CD4-positive, alpha-beta T cell treated with Interleukin-12 subunit alpha and Interleukin-12 subunit beta, for 1 hour (primary cell): Measurements from ENCODE around the gene HABP2.

Experiments
- DNase-seq: peaks from one replicate; pipeline ENCODE4 v3.0.0-alpha.2; 2020

The HABP2 gene

DNA sequence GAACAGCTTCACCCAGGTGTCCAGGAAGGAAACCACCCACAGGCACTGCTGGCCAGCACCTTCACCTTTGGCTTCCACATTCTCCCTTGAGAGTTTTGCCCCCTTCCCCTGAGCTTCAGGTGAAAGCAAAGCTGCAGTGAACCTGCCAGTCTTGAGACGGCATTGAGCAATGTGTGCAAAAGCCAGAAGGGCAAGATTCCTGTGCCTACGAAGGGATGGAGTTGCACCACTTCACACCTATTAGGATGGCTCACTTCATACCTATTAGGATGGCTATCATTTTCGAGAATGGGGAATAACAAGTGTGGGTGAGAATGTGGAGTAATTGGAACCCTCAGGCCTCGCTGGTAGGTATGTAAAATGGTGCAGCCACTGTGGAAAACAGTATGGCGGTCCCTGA lies 7.2 kb downstream of the HABP2 start:
- DNase-seq: no peak

DNA sequence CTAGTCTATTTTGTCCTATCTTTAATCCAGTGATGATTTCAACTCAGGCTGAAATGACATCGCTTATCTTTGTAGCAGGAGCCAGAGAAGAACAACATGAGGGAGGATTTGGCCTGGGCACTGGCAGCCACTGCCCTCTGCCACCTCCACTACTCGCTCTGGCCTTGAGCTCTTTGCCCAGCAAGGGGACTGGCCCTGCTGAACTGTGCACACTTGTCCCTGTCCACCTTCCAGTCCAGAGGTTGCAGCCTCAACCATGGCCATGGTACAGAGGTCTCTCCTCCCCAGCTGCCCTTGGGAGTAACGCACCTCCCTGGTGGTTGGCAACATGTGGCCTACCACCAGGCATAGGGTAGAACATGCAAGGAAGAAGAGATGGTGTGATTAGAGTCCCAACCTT lies 8.4 kb downstream of the HABP2 start:
- no peak for DNase-seq

DNA sequence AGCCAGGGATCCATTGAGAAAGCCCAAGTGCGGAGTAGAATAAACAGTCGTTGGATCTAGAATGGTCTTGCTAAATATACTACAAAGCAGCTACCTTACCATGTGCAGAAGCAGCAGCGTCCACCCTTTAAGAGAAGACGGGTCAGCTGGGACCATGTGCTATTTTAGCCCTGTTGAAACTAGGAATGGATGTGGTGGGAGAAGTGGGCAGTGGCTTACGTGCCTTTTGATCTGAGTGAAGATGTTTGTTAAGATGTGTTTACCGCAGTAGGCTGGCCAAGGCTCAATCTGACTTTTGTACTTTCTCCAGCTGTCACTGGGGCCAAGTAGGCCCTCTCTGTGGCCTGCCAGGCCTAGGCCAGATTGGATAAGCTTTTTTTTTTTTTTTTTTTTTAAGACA lies 9.2 kb downstream of the HABP2 start:
- no peak for DNase-seq

DNA sequence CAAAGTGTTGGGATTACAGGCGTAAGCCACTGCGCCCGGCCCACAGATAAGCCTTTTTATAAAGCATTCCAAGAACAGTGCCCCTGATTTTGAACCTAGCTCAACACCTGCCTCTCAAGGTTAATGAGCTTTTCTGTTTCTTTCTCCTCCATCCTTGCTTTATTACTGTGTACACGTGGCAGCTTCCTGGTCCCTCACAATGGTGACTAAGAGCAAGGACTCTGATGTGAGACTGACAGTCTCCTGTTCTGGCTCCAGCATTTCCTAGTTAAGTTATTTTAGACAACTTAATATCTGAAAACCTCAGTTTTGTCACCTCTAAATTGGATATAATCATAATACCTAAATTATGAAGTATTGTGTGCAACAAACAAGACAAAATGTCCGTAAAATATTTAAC lies 9.9 kb downstream of the HABP2 start:
- DNase-seq: no peak

DNA sequence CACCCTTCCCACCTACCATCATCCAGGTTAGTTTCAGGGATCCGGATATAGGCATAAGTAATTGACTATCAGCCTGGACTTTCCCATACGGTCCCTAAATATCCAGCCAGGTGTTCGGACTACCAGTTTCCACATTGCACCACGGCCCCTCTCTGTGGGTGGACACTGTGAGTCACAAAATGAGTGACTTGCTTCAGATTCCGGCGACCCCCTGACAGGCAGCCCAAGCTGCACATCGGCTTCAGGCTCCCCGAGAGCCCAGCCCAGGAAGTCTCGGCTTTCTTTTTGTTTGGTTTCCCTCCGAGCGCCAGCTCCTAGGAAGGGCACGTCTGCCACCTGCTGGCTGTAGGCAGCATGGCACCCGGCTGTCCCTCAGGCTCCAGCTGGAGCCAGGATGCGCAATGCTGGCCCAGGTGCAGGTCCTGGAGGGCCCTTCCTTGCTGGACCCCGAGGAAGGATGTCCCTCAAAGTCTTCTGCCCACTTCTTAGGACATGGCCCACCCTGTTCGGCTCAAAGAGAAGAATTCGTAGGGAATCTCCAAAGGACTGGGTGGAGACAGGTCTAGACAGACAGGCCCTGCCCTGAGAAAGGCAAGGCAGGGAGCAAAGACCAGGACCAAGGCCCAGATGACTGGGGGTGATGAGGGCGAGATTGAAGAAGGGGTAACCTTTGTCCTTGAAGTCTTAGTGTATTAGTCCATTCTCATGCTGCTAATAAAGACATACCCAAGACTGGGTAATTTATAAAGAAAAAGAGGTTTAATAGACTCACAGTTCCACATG lies 10.6 kb downstream of the HABP2 start:
- DNase-seq: peak; percentile 57

DNA sequence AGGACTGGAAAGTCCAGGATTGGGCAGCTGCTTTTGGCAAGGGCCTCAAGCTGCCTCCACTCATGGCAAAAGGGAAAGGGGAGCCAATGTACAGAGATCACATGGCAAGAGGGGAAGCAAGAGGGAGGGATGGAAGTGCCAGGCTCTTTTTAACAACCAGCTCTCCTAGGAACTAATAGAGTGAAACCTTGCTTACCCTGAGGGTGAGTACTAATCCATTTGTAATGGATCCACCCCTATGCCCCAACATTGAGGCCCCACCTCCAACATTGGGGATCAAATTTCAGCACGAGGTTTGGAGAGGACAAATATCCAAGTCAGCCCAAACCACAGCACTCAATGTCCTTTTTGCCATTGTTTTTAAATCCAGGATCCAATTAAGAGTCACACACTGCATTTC lies 12.5 kb downstream of the HABP2 start:
- no peak for DNase-seq

DNA sequence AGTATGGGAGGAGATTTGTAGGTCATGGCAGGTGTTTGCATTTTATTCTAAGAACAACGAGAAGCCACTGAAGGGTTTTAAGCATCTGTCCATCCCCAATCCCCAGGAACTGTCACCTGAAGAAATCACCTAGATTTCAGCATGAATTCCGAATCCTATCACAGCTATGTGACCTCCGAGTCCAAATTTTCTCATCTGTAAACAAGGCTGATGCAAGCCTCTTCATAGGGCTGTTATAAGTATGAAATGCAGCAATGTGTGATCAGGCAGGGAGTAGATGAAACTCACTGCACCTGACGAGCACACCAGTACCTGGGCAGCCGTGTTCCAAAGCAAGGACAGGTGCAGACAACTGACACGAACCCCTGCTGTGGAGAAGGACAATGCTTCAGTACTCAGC lies 14.0 kb downstream of the HABP2 start:
- no peak for DNase-seq

DNA sequence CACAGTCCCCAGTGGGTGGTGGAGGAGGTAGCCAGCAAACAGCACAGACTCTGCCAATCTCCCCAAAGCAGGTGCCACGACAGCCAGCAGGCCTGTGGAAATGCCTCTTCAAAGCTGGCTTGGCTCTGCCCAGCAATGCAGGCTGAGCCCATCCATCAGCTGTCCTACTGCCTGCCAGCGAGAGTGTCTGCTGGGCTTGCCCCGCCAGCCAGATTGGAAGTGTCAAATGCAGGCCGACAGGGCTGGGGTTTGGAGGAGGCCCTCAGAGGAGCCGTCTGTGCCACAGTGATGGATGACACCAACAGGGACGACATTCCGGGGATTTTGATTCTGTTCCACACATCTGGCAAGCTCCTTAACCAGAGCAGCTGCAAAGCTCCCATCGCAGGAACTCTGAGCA lies 16.7 kb downstream of the HABP2 start:
- no peak for DNase-seq

DNA sequence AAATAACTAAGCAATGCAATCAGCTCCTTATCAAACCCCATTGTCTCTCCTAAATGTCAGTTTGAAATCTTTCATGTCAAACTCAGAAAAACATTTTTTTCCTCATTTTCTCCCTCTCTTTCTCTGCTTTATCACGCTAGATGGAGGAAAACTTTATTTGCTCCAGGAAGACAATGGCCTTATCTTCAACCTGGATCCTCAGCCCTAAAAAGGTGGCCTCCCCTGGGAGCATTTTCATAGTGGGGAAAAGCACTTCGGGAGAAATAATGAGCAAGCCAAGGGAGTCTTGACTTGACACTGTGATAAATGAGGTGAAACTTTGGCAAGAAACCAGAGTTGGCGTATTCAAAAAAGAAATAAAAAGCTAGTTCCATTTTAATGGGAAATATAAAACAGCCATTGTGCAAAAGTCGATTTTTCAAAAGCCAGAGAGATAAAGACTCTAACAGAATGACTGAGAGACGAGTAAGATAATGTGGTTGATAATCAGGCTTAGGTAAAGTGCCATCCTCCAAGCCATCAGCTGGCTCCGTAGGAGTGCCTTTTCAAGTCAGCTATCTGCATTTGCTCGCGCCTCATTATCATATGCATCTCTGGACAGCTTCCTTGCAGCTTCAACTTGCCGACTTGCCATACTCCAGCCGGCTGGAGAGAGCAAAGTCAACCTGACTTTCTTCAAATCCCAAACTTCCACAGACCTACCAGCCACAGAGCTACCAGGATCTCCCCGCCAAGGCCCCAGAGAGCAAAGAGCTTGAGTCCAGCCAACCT lies 19.9 kb downstream of the HABP2 start:
- no peak for DNase-seq

DNA sequence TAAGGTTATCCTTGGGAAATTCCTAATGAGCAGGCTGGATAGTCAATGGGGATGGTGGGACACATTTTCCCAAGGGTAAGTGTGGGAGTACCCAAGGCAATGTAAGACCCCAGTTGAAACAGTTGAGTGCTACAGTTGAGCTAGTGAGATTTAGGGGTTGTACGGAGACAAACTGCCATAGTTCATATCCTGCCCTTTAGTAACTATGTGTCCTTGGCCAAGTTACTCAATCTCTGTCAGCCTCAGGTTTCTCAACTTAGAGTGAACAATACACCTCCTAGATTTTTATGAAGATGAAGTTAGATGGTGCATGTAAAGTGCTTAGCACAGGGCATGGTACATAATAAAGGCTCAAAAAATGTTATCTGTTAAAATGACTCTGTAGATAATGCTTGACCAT lies 20.5 kb downstream of the HABP2 start:
- no peak for DNase-seq

DNA sequence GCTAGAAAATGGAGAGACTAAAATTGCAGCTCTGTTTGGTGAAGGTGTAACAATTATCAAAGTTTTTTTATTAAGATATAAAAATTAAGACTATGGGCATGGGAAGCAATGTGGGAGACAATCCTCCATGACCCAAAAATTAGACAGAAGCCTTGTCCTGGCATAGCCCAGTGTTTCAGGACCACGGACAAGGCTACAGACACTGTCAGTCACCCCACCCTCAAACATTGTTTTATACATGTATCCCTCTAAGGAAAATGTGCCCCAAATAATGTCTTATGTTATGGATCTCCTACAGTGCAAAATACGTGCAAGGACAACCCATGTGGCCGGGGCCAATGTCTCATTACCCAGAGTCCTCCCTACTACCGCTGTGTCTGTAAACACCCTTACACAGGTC lies 24.0 kb downstream of the HABP2 start:
- DNase-seq: no peak

DNA sequence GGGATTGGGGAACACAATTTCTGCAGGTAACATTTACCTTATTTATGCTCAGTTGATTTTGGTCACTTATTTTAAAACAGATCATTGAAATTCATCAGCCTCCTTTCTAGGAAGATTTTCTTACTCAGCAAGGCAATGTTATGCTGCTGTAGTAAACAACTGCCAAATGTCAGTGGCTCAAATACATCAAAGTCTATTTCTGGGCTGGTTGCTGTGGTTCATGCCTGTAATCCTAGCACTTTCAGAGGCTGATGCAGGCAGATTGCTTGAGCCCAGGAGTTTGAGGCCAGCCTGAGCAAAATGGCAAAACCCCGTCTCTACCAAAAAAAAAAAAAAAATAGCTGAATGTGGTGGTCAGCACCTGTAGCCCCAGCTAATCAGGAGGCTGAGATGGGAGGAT lies 25.9 kb downstream of the HABP2 start:
- no peak for DNase-seq

DNA sequence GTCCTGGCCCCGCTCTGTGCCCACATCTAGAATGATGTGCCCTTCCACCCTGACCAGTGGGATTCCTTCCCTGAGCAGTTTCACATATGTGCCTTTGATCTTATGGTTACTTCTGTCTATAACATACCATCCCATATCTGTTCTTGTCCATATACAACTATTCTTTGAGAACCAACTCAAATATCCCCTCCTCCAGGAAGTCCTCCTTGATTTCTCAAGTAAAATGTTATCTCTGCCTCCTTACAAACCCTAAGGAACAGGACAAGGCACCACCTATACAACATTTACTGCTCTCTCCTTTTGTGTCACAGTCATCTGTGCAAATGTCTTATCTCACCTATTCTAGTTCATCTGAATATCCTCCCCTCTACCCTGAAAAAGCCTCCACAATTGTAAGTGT lies 28.2 kb downstream of the HABP2 start:
- DNase-seq: no peak

DNA sequence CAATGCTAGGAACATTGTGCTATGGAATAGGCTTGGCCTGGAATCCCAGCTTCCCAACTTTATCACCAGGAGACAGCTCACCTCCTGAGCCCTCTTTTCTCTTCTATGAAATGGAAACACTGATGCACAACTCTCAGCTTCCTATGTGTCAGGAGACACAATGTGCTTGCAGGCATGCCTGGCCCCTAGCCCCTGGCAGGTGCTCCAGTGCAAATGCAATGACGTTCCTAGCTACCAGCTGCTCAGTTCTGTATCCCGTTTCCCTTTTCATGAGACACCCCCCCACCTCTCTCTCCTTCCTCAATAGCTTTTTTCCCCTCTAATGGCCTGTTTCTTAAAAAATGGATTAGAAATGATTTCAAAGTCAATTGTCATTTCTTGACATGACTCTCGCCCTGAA lies 30.7 kb downstream of the HABP2 start:
- DNase-seq: no peak

DNA sequence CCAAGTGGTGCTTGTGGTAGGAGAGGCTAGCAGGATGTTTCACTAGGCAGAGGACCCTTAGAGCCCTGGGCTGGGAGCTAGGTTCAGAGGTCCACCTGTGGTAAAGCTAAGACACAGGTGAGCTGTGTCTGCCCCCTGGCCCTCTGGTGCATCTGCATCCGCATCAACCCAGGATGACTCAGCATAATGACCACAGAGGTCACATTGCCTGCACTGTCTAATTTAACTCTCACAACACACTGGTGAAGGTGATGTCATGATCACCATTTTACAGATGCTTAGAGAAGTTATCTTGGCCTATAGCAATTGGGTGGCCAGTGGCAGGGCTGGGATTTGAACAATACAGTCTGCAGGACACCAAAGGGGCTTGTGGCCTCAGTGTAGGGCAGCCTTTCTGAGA lies 33.1 kb downstream of the HABP2 start:
- DNase-seq: no peak

DNA sequence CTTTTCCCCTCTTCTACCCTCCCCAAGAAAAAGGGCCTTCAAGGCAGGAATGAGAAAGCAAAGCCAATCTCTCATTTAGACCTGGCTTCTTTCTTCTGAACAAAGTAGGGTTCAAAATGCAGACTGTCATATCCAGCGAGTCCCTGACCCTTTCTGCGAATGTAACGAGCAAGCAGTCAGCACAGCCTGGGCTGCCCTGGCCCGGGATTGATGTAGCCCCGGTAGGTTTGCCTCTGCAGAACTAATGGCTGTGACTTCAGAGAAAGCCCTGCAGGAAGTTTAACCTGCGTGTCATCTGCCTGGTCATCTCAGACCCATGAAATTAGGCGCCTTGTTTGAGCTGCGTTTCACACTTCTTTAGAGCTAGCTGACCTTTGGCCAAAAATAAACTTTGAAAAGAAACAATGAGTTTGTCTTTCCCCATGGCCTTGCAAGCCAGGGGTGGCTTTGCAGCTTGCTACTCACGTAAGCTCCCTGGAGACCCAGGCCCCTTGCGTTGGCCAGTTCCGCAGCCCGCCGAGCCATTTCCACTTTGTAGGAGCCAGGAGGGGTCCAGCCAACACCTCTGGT lies 36.4 kb downstream of the HABP2 start:
- DNase-seq: no peak

DNA sequence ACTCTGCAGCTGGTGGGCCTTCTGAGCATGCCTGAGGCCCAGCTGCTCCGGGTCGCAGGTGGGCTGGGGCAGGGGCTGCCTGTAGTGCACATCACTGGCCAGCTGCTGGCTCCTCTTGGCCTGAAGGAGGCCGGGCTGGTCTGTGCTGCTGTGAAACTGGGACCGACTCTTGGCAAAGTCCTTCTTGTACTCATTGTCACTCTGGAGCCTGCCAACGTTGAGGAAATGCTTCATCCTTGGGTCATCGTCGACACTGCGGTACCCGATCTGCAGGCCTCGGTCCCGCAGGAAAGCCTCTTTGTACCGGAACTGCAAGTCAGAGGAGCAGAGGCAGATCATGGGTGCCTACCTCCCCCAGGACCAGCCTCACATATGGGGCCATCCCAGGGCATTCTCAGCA lies 37.7 kb downstream of the HABP2 start:
- DNase-seq: no peak

DNA sequence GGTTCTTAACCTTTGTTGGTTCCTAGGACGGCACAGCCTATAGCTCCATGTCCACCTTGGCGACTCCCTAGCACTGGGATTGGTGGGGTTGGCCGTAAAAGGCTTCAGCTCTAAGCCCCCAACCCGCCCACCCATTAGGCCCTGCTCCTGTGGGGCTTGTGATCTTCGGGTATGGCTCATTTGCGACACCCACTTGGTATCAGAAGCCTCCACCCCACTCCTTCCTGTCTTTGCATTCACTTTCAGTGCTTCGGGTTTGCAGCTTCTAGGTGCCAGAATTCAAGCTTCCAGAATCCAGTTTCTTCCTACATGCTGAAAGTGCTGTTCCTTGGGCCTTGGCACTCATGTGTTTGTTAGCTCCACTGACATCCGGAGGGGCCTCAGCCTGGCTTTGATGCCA lies 39.5 kb downstream of the HABP2 start:
- no peak for DNase-seq

DNA sequence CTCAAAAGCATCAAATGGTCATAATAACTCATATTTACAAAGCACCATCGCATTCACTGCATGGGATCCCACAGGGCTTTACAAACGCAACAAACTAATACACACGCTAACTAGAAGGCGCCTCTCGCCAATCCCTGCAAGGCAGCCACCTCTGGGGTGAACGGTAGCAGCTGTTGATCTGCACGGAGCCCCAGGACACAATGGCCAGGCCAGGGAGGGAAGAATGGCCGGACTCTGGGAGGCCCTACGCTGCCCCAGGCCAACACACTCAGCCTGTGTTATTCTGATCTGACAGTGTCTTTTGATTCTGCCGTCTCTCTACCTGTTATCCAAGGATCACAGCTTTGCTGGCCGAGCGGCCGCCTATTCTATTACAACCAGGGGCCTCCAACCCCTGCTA lies 41.8 kb downstream of the HABP2 start:
- no peak for DNase-seq

DNA sequence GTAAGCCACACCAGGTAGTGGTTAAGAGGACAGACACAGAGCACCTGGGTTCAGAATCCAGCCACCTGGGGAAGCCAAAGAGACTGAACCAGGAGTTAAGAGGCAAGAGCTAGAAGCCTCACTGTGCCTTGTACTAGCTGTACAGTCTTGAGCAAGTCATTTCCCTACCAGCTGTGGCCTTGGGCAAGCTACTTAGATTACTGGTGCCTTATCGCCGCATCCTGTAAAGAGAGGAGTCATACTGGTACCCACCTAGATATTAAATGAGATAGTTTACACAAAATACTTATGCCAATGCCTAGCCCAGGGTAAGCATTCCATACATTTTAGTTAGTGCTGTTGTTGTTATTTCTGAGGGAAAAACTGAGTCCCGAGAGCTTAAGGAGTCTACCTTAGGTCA lies 47.7 kb downstream of the HABP2 start:
- no peak for DNase-seq

DNA sequence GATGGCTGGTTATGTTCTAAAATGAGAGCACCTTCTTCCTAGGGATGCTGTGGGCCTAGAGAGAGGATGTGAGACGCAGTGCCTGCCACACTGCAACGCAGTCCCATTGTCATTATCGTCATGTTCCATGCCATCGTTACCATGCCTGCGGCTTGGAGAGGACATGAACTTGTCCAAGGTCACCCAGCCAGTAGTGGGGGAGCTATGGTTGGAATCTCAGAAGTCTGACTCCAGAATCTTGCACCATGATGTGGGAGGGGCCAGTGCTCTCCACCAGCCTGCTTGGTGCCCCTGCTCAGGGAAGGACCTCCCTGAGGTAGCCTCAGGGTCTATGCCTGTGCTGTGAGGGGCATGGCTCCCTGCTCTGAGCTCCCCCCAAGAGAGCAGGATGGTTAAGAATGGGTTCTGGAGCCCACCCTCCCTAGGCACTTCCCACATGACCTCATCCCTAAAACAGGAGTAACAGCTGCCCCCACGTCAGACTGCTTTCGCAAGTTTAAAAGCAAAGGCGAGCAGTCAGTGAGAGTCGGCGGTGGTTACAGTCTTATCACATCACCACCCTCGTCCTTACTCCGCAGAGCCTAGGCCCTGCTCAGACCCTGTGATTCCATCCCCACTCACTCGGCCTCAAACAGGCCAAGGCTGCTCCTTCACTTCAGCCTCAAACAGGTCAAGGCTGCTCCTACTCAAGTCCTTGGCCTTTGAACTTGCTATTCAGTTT lies 50.4 kb downstream of the HABP2 start:
- DNase-seq: no peak

DNA sequence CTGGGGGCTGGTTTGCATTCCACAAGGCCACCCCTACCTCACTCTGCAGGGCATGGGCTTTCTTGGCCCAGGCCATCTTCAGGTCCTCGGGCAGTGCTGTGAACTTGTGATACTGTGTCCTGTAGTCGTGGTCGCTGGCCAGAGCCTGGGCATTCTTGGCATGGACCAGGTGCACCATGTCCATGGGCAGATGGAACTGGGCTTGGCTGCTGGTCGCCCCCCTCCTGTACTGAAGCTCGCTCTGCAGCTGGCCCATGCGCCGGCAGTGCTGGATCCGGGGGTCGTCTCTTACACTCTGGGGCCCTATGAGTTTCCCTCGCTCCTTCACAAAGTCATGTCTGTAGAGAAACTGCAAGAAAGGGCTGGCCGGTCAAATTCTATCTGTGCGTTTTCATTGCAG lies 51.7 kb downstream of the HABP2 start:
- DNase-seq: no peak

DNA sequence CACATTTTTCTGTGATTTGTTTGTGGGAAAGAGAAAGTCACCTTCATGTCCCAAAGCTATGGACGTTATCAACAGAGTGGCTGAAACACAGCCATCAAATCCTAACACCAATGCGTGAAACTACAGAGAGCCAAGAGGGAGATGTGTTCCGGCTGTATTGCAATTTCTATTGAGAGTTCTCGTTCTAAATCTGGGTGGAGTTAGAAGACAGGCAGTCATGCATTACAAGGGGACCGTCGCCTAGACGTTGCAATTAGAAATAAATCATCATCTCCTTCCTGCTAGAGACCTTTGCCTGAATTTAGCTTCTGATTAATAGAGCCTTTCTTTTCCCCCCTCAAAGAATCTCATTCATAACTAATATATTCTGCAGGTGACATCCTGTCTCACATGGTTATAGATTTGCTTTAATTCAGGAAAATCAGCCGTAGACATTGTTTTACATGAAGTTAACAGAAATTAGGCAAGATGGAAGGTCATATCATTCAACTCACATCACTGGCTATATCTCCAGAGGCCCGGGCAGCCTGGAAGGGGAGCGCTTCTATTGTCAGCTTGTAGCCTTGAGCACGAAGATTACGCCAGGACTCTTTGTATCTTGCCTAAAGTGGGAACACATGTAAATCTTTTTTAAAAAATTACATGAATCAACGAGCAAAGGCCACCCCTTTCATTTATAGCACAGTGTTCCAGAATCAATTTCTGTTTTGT lies 52.6 kb downstream of the HABP2 start:
- DNase-seq: no peak
